Transverse colon (tissue), 4 donors: Measurements from ENCODE around the gene RSAD1. TPM values are rescaled to one million over a fixed set of nuclear protein-coding genes. Genes with fewer than 3 reads are reported as not detected.

ENCODE experiments used
- DNase-seq: peaks from one replicate; pipeline ENCODE4 v3.0.0-alpha.2; 2019
- H3K27ac ChIP-seq, 4 donors: fragments of 200-600 bp; sonication (generic); 2 replicates each; pipeline ENCODE4 v1.5.1; 2016 to 2018; ENCODE audit warnings: inconsistent platforms in 4 of 4
- H3K27me3 ChIP-seq: fragments of 200-600 bp; sonication (generic); 2 replicates; pipeline ENCODE4 v1.5.1; 2017; ENCODE audit warnings: inconsistent platforms
- H3K36me3 ChIP-seq, 4 donors: fragments of 200-600 bp; sonication (generic); 2 replicates each; pipeline ENCODE4 v1.5.1; 2017 to 2019; ENCODE audit warnings: inconsistent platforms in 4 of 4
- H3K4me1 ChIP-seq, 4 donors: fragments of 200-600 bp; sonication (generic); 2 replicates each; pipeline ENCODE4 v1.5.1; 2017 to 2020; ENCODE audit warnings: inconsistent platforms in 4 of 4
- H3K4me3 ChIP-seq, 4 donors: fragments of 200-600 bp; sonication (generic); 1 replicate in 1 of 4; 2 replicates in 3 of 4; pipeline versions ENCODE4 v1.5.1 to v1.6.1; 2017 to 2019; ENCODE audit warnings: inconsistent platforms in 4 of 4
- H3K9me3 ChIP-seq, 2 donors: fragments of 200-600 bp; sonication (generic); 2 replicates each; pipeline ENCODE4 v1.5.1; 2017 to 2019; ENCODE audit warnings: inconsistent platforms in 2 of 2
- EP300 ChIP-seq: sonication (generic); formaldehyde crosslinking; IDR thresholded peaks from one replicate; pipeline ENCODE4 v1.6.1; 2017; ENCODE audit warnings: antibody characterized with exemption, low read depth
- POLR2A ChIP-seq: fragments of 450-650 bp; IDR thresholded peaks from one replicate; pipeline ENCODE4 v1.6.1; 2016; ENCODE audit warnings: antibody characterized with exemption, mild to moderate bottlenecking, moderate library complexity
- POLR2AphosphoS5 ChIP-seq, 3 donors: sonication (generic); formaldehyde crosslinking; IDR thresholded peaks; one replicate each; pipeline ENCODE4 v1.6.1; 2016; ENCODE audit warnings: antibody characterized with exemption in 3 of 3
- WGBS, 2 donors: methylation state at CpG; one replicate each; pipeline ENCODE4 v1.1.5; 2018; ENCODE audit warnings: low coverage in 1 of 2; 5-methylcytosine and 5-hydroxymethylcytosine counted together
- in situ Hi-C, 4 donors: fragments of 200-750 bp; cut with MboI; loops; one replicate each; pipeline versions ENCODE4 v1.15.0 to v1.15.1; 2017; ENCODE audit warnings: low sequenced_read_pairs in 3 of 4, low pct_ligation_motif_present in 1 of 4, low pct_unique_long_range_greater_than_20kb in 1 of 4
- intact Hi-C: fragments of 100-400 bp; cut with DNase I; formaldehyde crosslinking; loops from one replicate; pipeline ENCODE4 v1.15.1; 2023; ENCODE audit warnings: low total_unique reads
- total RNA-seq, 4 donors: library from RNA; depleted of rRNA; stranded (reverse); fragments of >200 nt; gene quantifications; one replicate each; pipeline ENCODE4 v1.1.0, GENCODE V29; 2016
- TF ChIP-seq, protein P1 (sequence below), 5 experiments: fragments of 200-600 bp in 3 of 5; fragments of 450-650 bp in 2 of 5; sonication (generic) in 3 of 5; IDR thresholded peaks; 1 replicate in 2 of 5; 2 replicates in 3 of 5; pipeline ENCODE4 v1.5.1; 2016 to 2017; ENCODE audit warnings: antibody characterized with exemption in 5 of 5, inconsistent platforms in 3 of 5, mild to moderate bottlenecking in 2 of 5, moderate library complexity in 1 of 5

RSAD1 gene
- total RNA-seq, 4 donors from 2014 or later: 19.1 to 35.6 (median 28.2) TPM

- H3K36me3 ChIP-seq: no peaks in the 10 kb centered on the region
- H3K4me1 ChIP-seq: peaks cover 10 to 37% (median 22%) of the 10 kb centered on the region in 4 donors
- in situ Hi-C loops (no loop called here), intact Hi-C loops (no loop called here)
- DNase-seq: peak; percentile 58
- 75% methylated on average over 15 of the region's 18 CpGs; no CpG with 5 or more reads in 1 of the 2 donors for WGBS, 2 donors
- H3K27me3 ChIP-seq: no peaks in the 10 kb centered on the region
- no peaks in the 10 kb centered on the region for H3K9me3 ChIP-seq
- peak overlapping the region; percentile 57 to 73 (median 61) for H3K27ac ChIP-seq
- TF ChIP-seq, protein P1, sequence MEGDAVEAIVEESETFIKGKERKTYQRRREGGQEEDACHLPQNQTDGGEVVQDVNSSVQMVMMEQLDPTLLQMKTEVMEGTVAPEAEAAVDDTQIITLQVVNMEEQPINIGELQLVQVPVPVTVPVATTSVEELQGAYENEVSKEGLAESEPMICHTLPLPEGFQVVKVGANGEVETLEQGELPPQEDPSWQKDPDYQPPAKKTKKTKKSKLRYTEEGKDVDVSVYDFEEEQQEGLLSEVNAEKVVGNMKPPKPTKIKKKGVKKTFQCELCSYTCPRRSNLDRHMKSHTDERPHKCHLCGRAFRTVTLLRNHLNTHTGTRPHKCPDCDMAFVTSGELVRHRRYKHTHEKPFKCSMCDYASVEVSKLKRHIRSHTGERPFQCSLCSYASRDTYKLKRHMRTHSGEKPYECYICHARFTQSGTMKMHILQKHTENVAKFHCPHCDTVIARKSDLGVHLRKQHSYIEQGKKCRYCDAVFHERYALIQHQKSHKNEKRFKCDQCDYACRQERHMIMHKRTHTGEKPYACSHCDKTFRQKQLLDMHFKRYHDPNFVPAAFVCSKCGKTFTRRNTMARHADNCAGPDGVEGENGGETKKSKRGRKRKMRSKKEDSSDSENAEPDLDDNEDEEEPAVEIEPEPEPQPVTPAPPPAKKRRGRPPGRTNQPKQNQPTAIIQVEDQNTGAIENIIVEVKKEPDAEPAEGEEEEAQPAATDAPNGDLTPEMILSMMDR (IDR thresholded peaks at IDR 0.05): no peak
- TF ChIP-seq POLR2AphosphoS5 (IDR thresholded peaks at IDR 0.05) (peak in 2 of 3 donors; percentile 85 to 92), POLR2A (peak; percentile 70)
- peak overlapping the region in 2 of 4 donors; percentile 15 to 39 for H3K4me3 ChIP-seq
These were observed 1.9 kb upstream of the RSAD1 start for GRCh38 chr17:50476545-50477315.

DNA sequence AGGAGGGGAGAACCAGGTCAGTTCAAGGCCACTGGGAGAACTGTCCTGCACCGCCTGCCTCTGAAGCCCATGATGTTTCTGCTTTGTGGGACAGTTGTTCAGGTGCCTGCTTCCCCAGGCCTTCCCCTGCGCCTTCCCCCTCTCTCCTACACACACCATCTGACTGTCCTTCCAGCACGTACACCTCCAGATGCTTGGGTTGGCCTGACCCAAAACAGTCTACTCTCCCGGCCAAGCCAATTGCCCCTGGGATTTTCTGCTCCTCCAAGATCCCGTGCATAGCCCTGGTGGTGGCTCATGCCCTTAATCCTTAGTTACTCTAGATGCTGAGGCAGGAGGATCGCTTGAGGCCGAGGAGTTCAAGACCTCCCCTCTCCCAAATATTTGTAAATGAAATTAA is 684 bp upstream of the RSAD1 start:
- intact Hi-C loops: no loop called here
- Histone ChIP-seq H3K4me3 (peak overlapping the region in 1 of 4 donors; percentile 65), H3K27me3 (no peaks in the 10 kb centered on the region), H3K36me3 (no peaks in the 10 kb centered on the region), H3K9me3 (no peaks in the 10 kb centered on the region), H3K27ac (peak overlapping the region; percentile 90 to 93 (median 92)), H3K4me1 (peaks cover 16 to 45% (median 28%) of the 10 kb centered on the region in 4 donors)
- in situ Hi-C loops: no loop called here
- DNase-seq: no peak
- 75% methylated on average over 7 of the region's 7 CpGs; no CpG with 5 or more reads in 1 of the 2 donors for WGBS, 2 donors
- TF ChIP-seq POLR2A: no peak
- TF ChIP-seq, protein P1 (IDR thresholded peaks at IDR 0.05): no peak
- no peak for TF ChIP-seq EP300
- TF ChIP-seq POLR2AphosphoS5 (IDR thresholded peaks at IDR 0.05): no peak

GRCh38 chr17:50479522-50480141 is 972 bp downstream of the RSAD1 start:
- Histone ChIP-seq H3K4me1 (peaks cover 16 to 48% (median 28%) of the 10 kb centered on the region in 4 donors), H3K36me3 (peaks cover 0 to 11% (median 5%) of the 10 kb centered on the region in 4 donors), H3K9me3 (no peaks in the 10 kb centered on the region), H3K27me3 (no peaks in the 10 kb centered on the region), H3K27ac (peak overlapping the region; percentile 90 to 93 (median 92)), H3K4me3 (peak overlapping the region; percentile 44 to 73 (median 65))
- TF ChIP-seq EP300: no peak
- TF ChIP-seq, protein P1 (IDR thresholded peaks at IDR 0.05): peak; percentile 49 to 66 (median 65)
- 13% methylated on average over 19 of the region's 19 CpGs; no CpG with 5 or more reads in 1 of the 2 donors for WGBS, 2 donors
- in situ Hi-C loops (loop anchor here in 1 of 4 donors (10.0 kb wide), 1 partner anchor 65 kb away; the partner anchor contains the start of gene SPATA20), intact Hi-C loops (loop anchor here (10.0 kb wide), 1 partner anchor 65 kb away; the partner anchor contains the start of gene SPATA20)
- DNase-seq: peak; percentile 86

DNA sequence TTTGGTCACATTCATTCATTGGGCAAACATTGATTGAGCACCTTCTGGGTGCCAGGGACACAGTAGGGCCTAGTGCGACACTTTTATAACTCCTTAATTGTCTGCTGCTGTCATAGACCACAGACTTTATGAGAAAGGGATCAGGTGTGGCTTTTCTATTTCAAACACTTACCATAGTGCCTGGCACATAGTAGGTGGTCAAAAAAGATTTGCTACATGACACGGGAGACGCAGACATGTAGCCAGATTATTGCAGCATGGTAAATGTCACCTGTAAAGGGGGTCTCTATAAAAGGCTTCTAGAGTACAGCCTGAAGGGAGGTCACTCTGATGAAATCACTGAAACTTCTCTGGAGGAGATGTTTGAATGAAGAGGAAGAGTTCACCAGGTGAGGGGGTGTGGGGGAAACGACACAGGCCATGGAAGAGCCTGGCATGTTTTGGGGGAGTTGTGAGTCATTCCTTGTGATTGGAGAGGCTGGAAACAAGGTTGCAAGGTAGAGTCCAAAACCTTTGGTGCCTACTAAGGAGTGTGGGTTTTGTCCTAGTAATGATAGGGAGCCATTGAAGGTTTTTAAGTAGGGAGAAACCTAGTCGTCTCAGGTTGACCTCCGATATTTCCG is 1.6 kb downstream of the RSAD1 start:
- in situ Hi-C loops: loop anchor here in 1 of 4 donors (10.0 kb wide), 1 partner anchor 65 kb away; the partner anchor contains the start of gene SPATA20
- DNase-seq: no peak

More for the DNA sequence above, 1.6 kb downstream of the RSAD1 start:
- intact Hi-C loops: loop anchor here (10.0 kb wide), 1 partner anchor 65 kb away; the partner anchor contains the start of gene SPATA20
- H3K4me1 ChIP-seq: peaks cover 16 to 45% (median 28%) of the 10 kb centered on the region in 4 donors
- 86% methylated on average over 3 to 7 of the region's 7 CpGs for WGBS, 2 donors
- peak overlapping the region; percentile 90 to 93 (median 92) for H3K27ac ChIP-seq
- H3K4me3 ChIP-seq: no peak overlapping the region
- H3K36me3 ChIP-seq: peaks cover 0 to 13% (median 5%) of the 10 kb centered on the region in 4 donors
- TF ChIP-seq EP300 (no peak), POLR2A (no peak), POLR2AphosphoS5 (IDR thresholded peaks at IDR 0.05) (no peak)
- TF ChIP-seq, protein P1 (IDR thresholded peaks at IDR 0.05): no peak
- H3K27me3 ChIP-seq: no peaks in the 10 kb centered on the region
- no peaks in the 10 kb centered on the region for H3K9me3 ChIP-seq
